Keratinocyte (primary cell): ENCODE measurements around the gene HOTAIR. TPM values are rescaled to one million over a fixed set of nuclear protein-coding genes. Genes with fewer than 3 reads are reported as not detected.
A peak's percentile ranks its signal among the peaks of the same experiment; 100 is the strongest.

ENCODE experiments used
- DNase-seq: peaks from one replicate; pipeline ENCODE4 v3.0.0-alpha.2; 2011; ENCODE audit warnings: low read depth, missing footprints, low spot score
- FAIRE-seq: peaks from 2 replicates; lab custom pipeline; 2011; peaks lifted over from hg19 to GRCh38; lab: Jason Lieb, UNC
- H2AFZ ChIP-seq: 2 replicates; pipeline ENCODE4 v1.6.0; 2012; ENCODE audit warnings: low read length, control low read depth, inconsistent platforms; ENCODE audit not compliant: control insufficient read depth
- H3K27ac ChIP-seq: 2 replicates; pipeline ENCODE4 v1.5.1; 2011; ENCODE audit warnings: low read length; ENCODE audit not compliant: control insufficient read depth, insufficient read depth
- H3K27me3 ChIP-seq: 3 replicates; pipeline ENCODE4 v1.6.0; 2011; ENCODE audit warnings: low read length; ENCODE audit not compliant: control insufficient read depth, insufficient read depth; ENCODE audit errors: extremely low read depth
- H3K36me3 ChIP-seq, 2 experiments: 2 replicates in 1 of 2; 3 replicates in 1 of 2; pipeline ENCODE4 v1.5.1; 2011; ENCODE audit warnings: low read length in 2 of 2, mild to moderate bottlenecking in 1 of 2; ENCODE audit not compliant: control insufficient read depth in 2 of 2, insufficient read depth in 2 of 2; ENCODE audit errors: extremely low read depth in 1 of 2
- H3K4me1 ChIP-seq: 3 replicates; pipeline ENCODE4 v1.5.1; 2011; ENCODE audit warnings: low read length; ENCODE audit not compliant: control insufficient read depth, insufficient read depth; ENCODE audit errors: extremely low read depth
- H3K4me2 ChIP-seq: 3 replicates; pipeline ENCODE4 v1.6.0; 2011; ENCODE audit warnings: low read depth, low read length; ENCODE audit not compliant: control insufficient read depth, insufficient read depth; ENCODE audit errors: extremely low read depth
- H3K4me3 ChIP-seq, 3 experiments: fragments of 200-600 bp in 1 of 3; sonication (generic) in 1 of 3; 2 replicates in 2 of 3; 3 replicates in 1 of 3; pipeline ENCODE4 v1.5.1; 2011 to 2016; ENCODE audit warnings: low read length in 3 of 3, mild to moderate bottlenecking in 3 of 3, control low read depth in 2 of 3, inconsistent platforms in 1 of 3, low read depth in 1 of 3, mixed read lengths in 1 of 3, mixed run types in 1 of 3, moderate library complexity in 1 of 3; ENCODE audit not compliant: control insufficient read depth in 2 of 3, insufficient read depth in 2 of 3; ENCODE audit errors: extremely low read depth in 1 of 3
- H3K79me2 ChIP-seq: 2 replicates; pipeline ENCODE4 v1.6.0; 2012; ENCODE audit warnings: low read length; ENCODE audit not compliant: control insufficient read depth, insufficient read depth
- H3K9ac ChIP-seq: 3 replicates; pipeline ENCODE4 v1.6.0; 2011; ENCODE audit warnings: low read length; ENCODE audit not compliant: control insufficient read depth, insufficient read depth; ENCODE audit errors: extremely low read depth
- H3K9me1 ChIP-seq: 3 replicates; pipeline ENCODE4 v1.6.0; 2011; ENCODE audit warnings: low read length; ENCODE audit not compliant: control insufficient read depth, insufficient read depth; ENCODE audit errors: extremely low read depth
- H3K9me3 ChIP-seq: 2 replicates; pipeline ENCODE4 v1.5.1; 2012; ENCODE audit warnings: low read depth, low read length; ENCODE audit not compliant: control insufficient read depth
- H4K20me1 ChIP-seq: 3 replicates; pipeline ENCODE4 v1.6.0; 2011; ENCODE audit warnings: low read length; ENCODE audit not compliant: control insufficient read depth, insufficient read depth; ENCODE audit errors: extremely low read depth
- EZH2 ChIP-seq: IDR thresholded peaks from one replicate; pipeline ENCODE4 v1.6.1; 2012; ENCODE audit warnings: inconsistent platforms, mild to moderate bottlenecking, low read length, moderate library complexity
- dilution Hi-C: fragments of 300-500 bp; cut with MboI; formaldehyde crosslinking; loops from one replicate; pipeline ENCODE4 v1.7.0; 2020; ENCODE audit warnings: low sequenced_read_pairs; ENCODE audit not compliant: extremely low pct_ligation_motif_present
- polyA plus RNA-seq, 5 experiments: library from polyadenylated mRNA; depleted of rRNA in 3 of 5; stranded (reverse) in 3 of 5; stranded (forward) in 1 of 5; unstranded in 1 of 5; fragments of >200 nt; gene quantifications; 1 replicate in 1 of 5; 2 replicates in 3 of 5; 3 replicates in 1 of 5; pipeline versions ENCODE4 v1.2.1 to v1.2.3, GENCODE V29; 2011 to 2012; ENCODE audit warnings: missing spikeins in 2 of 5, low read depth in 1 of 5, low replicate concordance in 1 of 5
- TF ChIP-seq, protein P1 (sequence below), 3 experiments: IDR thresholded peaks in 1 of 3; conservative IDR thresholded peaks in 1 of 3; optimal IDR thresholded peaks in 1 of 3; 2 replicates in 2 of 3; 3 replicates in 1 of 3; pipeline versions ENCODE3 to v1.5.1; 2011; ENCODE audit warnings: low read length in 3 of 3, mild to moderate bottlenecking in 3 of 3, moderate library complexity in 2 of 3, control low read depth in 1 of 3, inconsistent platforms in 1 of 3; ENCODE audit not compliant: insufficient read depth in 2 of 3; ENCODE audit errors: extremely low read depth in 1 of 3

HOTAIR gene
- polyA plus RNA-seq, 1 donor (not counting 4 experiments of a cell fraction or from before 2014, with no cell fraction given), result 4.0 TPM

DNA sequence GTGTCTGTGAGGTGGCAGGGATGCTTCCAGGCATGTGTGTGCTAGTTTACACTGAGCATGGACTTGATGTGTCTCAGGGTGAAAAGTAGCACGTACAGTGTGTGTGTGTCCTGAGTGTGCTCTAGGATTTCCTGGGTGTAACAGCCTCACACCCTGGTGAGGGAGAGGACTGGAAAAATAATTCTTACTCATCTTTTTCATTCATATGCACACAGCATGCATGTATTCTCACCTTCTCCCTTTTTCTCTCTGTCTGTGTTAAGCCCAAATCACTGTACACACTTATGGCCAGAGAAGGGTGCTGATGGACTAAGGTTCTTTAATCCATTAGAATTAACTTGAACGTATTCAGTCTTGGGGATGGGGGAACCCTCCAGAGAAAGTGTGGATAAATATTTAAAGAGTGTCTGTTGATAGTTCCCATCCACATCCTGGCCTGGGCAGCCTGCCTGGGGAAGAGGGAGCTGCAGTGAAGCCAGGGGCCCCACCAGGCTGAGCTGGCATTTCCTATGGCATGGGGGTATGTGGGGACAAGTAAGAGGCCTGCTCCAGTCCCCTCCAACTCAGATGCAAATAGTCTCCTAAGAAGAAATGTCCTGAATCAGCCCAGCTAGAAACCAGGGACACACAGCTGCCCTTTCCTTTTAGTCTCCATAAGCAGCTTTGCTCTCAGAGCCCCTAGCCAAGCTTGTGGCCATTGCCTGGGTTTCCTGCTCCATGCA lies 32.9 kb upstream of the HOTAIR start:
- no peak for TF ChIP-seq EZH2
- TF ChIP-seq, protein P1, sequence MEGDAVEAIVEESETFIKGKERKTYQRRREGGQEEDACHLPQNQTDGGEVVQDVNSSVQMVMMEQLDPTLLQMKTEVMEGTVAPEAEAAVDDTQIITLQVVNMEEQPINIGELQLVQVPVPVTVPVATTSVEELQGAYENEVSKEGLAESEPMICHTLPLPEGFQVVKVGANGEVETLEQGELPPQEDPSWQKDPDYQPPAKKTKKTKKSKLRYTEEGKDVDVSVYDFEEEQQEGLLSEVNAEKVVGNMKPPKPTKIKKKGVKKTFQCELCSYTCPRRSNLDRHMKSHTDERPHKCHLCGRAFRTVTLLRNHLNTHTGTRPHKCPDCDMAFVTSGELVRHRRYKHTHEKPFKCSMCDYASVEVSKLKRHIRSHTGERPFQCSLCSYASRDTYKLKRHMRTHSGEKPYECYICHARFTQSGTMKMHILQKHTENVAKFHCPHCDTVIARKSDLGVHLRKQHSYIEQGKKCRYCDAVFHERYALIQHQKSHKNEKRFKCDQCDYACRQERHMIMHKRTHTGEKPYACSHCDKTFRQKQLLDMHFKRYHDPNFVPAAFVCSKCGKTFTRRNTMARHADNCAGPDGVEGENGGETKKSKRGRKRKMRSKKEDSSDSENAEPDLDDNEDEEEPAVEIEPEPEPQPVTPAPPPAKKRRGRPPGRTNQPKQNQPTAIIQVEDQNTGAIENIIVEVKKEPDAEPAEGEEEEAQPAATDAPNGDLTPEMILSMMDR (optimal IDR thresholded peaks at IDR 0.05 in 1 of 3, IDR thresholded peaks at IDR 0.05 in 1 of 3, conservative IDR thresholded peaks at IDR 0.05 in 1 of 3; ENCODE audit: extremely low read depth in 1 of 3, insufficient read depth in 2 of 3, low read length in 3 of 3), result no peak
- no peak for FAIRE-seq

DNA sequence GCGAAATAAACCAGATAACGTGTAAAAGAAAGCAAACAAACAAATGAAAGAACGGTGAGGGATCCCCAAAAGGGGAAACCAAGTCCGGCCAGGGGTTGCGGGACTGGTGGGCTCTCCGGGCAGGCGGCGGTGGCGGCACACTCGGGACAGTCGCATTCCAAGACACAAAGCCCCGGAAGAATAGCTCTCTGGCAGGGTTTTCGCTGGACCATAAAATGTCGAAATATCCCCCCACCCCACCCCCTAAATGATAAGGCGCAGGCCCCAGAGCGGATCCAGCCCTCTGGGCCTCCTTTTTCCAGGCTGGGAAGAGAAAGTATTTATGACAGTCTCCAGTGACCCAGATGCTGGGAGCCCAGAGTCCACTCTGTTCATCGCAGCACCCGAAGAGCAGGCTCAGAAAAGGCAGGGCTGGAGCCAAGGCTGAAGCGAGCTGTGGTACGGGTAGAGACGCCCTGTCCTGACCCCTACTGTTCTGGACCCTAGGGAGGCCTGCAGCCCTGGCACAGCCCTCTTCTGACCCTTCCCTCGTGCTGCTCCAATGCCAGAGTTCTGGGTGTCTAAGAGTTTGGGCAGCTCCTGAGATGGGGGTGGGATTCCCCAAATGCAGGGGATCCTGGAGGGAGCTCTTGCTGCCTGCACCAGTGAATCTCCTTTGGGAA lies 31.9 kb upstream of the HOTAIR start:
- Histone ChIP-seq H3K9me3 (no peaks in the 10 kb centered on the region), H3K9ac (no peak overlapping the region), H3K4me3 (no peak overlapping the region), H3K27ac (no peak overlapping the region), H4K20me1 (no peaks in the 10 kb centered on the region), H3K79me2 (peaks cover 33% of the 10 kb centered on the region), H3K4me2 (no peak overlapping the region), H3K4me1 (peaks cover 16% of the 10 kb centered on the region), H3K9me1 (no peaks in the 10 kb centered on the region), H3K36me3 (peaks cover 2 to 6% of the 10 kb centered on the region in 2 experiments), H2AFZ (no peak overlapping the region), H3K27me3 (no peaks in the 10 kb centered on the region)
- dilution Hi-C loops, result no loop called here
- no peak for TF ChIP-seq EZH2
- TF ChIP-seq, protein P1 (optimal IDR thresholded peaks at IDR 0.05 in 1 of 3, IDR thresholded peaks at IDR 0.05 in 1 of 3, conservative IDR thresholded peaks at IDR 0.05 in 1 of 3; ENCODE audit: extremely low read depth in 1 of 3, insufficient read depth in 2 of 3, low read length in 3 of 3), result no peak
- FAIRE-seq, result no peak
- DNase-seq, result no peak

More for the DNA sequence above, 32.9 kb upstream of the HOTAIR start:
- no peaks in the 10 kb centered on the region for H3K9me3 ChIP-seq
- H3K4me3 ChIP-seq, result no peak overlapping the region
- H3K27me3 ChIP-seq, result no peaks in the 10 kb centered on the region
- H4K20me1 ChIP-seq, result no peaks in the 10 kb centered on the region
- dilution Hi-C loops, result no loop called here
- peaks cover 2% of the 10 kb centered on the region in 2 experiments for H3K36me3 ChIP-seq
- H3K9ac ChIP-seq, result peak overlapping the region; percentile 9
- H3K79me2 ChIP-seq, result peaks cover 32% of the 10 kb centered on the region
- no peak overlapping the region for H3K27ac ChIP-seq
- no peaks in the 10 kb centered on the region for H3K9me1 ChIP-seq
- H2AFZ ChIP-seq, result no peak overlapping the region
- no peak for DNase-seq
- peaks cover 16% of the 10 kb centered on the region for H3K4me1 ChIP-seq
- no peak overlapping the region for H3K4me2 ChIP-seq
